AG04449 (cell line): ENCODE results near the gene INF2.

Experiments used
- CTCF ChIA-PET: fragments of 350-600 bp; formaldehyde crosslinking; extraction: SDS; loops from one replicate; lab custom pipeline; 2021; ENCODE audit warnings: antibody characterized with exemption; lab: Yijun Ruan, JAX
- POLR2A ChIA-PET: fragments of 400-600, 350-600 bp; formaldehyde crosslinking; extraction: SDS; loops from one replicate; lab custom pipeline; 2020; ENCODE audit warnings: antibody characterized with exemption, inconsistent platforms; lab: Yijun Ruan, JAX
- DNase-seq: peaks from one replicate; pipeline ENCODE4 v3.0.0-alpha.2; 2010; ENCODE audit warnings: low read depth, low spot score
- H3K4me3 ChIP-seq: 2 replicates; pipeline ENCODE4 v1.5.1; 2011; ENCODE audit warnings: low read depth, mild to moderate bottlenecking, control low read depth, low read length
- TF ChIP-seq, protein P1 (sequence below): IDR thresholded peaks from one replicate; pipeline ENCODE4 v1.5.1; 2011; ENCODE audit warnings: mild to moderate bottlenecking, moderate library complexity, low read length, control low read depth, inconsistent platforms; ENCODE audit not compliant: insufficient read depth; ENCODE audit errors: missing control alignments

Gene INF2

GRCh38 chr14:104731320-104732294, 42.2 kb downstream of the INF2 start:
- TF ChIP-seq, protein P1, sequence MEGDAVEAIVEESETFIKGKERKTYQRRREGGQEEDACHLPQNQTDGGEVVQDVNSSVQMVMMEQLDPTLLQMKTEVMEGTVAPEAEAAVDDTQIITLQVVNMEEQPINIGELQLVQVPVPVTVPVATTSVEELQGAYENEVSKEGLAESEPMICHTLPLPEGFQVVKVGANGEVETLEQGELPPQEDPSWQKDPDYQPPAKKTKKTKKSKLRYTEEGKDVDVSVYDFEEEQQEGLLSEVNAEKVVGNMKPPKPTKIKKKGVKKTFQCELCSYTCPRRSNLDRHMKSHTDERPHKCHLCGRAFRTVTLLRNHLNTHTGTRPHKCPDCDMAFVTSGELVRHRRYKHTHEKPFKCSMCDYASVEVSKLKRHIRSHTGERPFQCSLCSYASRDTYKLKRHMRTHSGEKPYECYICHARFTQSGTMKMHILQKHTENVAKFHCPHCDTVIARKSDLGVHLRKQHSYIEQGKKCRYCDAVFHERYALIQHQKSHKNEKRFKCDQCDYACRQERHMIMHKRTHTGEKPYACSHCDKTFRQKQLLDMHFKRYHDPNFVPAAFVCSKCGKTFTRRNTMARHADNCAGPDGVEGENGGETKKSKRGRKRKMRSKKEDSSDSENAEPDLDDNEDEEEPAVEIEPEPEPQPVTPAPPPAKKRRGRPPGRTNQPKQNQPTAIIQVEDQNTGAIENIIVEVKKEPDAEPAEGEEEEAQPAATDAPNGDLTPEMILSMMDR: peak; percentile 27
- POLR2A ChIA-PET: no interaction called here
- no peak overlapping the region for H3K4me3 ChIP-seq
- CTCF ChIA-PET: interaction anchor here (1.6 to 1.8 kb wide), 2 partner anchors 8 to 10 kb away, joined by 4 to 6 read pairs; partner anchors contain the start of gene ADSS1
- no peak for DNase-seq

GRCh38 chr14:104732355-104732804, 43.0 kb downstream of the INF2 start:
- DNase-seq: no peak
- CTCF ChIA-PET: interaction anchor here (1.6 to 1.8 kb wide), 2 partner anchors 9 to 11 kb away, joined by 4 to 6 read pairs; partner anchors contain the start of gene ADSS1
- no peak overlapping the region for H3K4me3 ChIP-seq
- POLR2A ChIA-PET: no interaction called here
- TF ChIP-seq, protein P1: no peak

DNA sequence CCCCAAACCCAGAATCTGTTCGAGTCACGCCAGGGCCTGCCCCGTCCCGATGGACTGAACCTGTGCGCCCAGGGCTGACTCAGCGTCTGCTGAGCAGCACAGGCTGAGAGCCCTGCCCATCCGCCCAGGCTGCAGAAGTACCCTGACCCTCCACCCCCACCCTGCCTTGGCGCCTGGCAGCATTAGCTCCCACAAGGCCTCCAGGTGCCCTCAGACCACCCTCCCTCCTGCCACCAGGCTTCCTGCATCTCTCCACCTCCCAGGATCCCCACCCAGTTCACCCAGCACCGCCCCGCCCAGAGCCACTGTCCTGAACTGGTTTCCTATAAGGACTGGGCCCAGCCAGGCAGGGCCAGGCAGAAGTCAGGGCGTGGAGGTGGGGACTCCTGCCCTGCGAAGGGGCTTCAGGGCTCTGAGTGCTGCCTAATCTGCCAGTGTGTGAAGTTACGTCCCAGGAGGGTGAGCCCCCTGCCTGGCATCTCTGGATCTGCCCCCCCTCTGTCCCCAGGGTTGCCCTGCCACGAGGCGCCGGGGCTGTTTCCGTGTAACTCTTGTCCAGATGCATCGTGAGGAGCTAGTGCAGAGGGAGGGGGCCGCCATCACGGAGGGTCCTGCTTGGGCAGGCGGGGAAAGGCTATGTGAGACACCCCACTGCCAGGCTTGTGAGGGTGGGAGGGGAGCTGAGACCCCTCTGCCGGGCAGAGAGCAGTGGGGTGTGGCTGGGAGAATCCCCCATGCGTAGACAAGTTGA, 43.7 kb downstream of the INF2 start:
- H3K4me3 ChIP-seq: no peak overlapping the region
- TF ChIP-seq, protein P1: no peak
- CTCF ChIA-PET: interaction anchor here (0.6 to 1.8 kb wide), 5 partner anchors 8 to 35 kb away, joined by 3 to 6 read pairs (median 4); partner anchors contain the start of gene SIVA1
- POLR2A ChIA-PET: no interaction called here
- no peak for DNase-seq

- CTCF ChIA-PET: interaction anchor here (0.8 to 1.3 kb wide), 4 partner anchors 18 to 34 kb away, joined by 3 to 4 read pairs (median 3); partner anchors contain the start of gene SIVA1
- TF ChIP-seq, protein P1: no peak
- POLR2A ChIA-PET: no interaction called here
- DNase-seq: no peak
- H3K4me3 ChIP-seq: no peak overlapping the region
Observed at GRCh38 chr14:104734051-104734587, 44.7 kb downstream of the INF2 start.

DNA sequence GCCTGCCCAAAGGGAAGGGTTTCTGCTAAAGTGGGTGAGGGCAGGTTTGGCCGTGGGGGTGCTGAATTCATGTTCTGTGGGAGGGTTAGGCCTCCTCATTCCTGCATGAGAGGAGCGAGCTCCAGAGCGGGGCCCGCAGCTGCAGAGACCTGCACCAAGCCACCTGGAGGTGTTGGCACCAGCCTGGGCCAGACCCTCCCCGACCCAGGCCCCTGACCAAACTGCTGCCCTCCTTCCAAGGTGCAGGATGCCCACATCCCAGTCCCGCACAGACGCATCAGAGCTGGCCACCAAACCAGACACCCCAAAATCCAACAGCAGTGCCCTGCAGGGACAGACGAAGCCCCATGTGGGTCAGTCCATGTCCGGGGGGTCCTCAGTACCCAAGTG, 45.2 kb downstream of the INF2 start:
- no peak for DNase-seq
- ChIA-PET CTCF (interaction anchor here (0.8 kb wide), 1 partner anchor 34 kb away, joined by 3 read pairs; no protein-coding TSS in a partner anchor), POLR2A (no interaction called here)
- TF ChIP-seq, protein P1: no peak
- no peak overlapping the region for H3K4me3 ChIP-seq
